ENCODE data around the gene JMJD8. TPM values are rescaled to one million over a fixed set of nuclear protein-coding genes. Genes with fewer than 3 reads are reported as not detected.

Gene JMJD8
- total and polyA plus RNA-seq, 5 donors, result 49.7 to 55.7 (median 53.7) TPM

- 61% methylated on average over 35 of the region's 35 CpGs for WGBS
- Histone ChIP-seq H3K27me3 (ENCODE audit: control insufficient read depth, insufficient read depth) (no peaks in the 10 kb centered on the region), H3K4me3 (ENCODE audit: low read length) (no peak overlapping the region), H3K4me1 (ENCODE audit: control insufficient read depth, insufficient read depth, low read length) (no peaks in the 10 kb centered on the region), H3K27ac (ENCODE audit: low read length) (no peak overlapping the region), H3K9me3 (ENCODE audit: control insufficient read depth, low read length) (no peaks in the 10 kb centered on the region)
- ATAC-seq, result peak; percentile 2 to 4
- no peak for DNase-seq
- intact Hi-C loops (cut with DNase I), result loop anchor here in 3 of 4 donors (5.0 to 10.0 kb wide), 3 partner anchors 74 to 267 kb away; partner anchors contain the start of gene NME4 (in 1 of the 3)
Observed at GRCh38 chr16:661184-661821, 22.8 kb downstream of the JMJD8 start.

GRCh38 chr16:660459-661183 lies 23.5 kb downstream of the JMJD8 start:
- no peaks in the 10 kb centered on the region for H3K9me3 ChIP-seq (ENCODE audit: control insufficient read depth, low read length)
- ATAC-seq, result peak; percentile 78 to 85
- H3K27me3 ChIP-seq (ENCODE audit: control insufficient read depth, insufficient read depth), result no peaks in the 10 kb centered on the region
- intact Hi-C loops (cut with DNase I), result loop anchor here in 3 of 4 donors (5.0 to 10.0 kb wide), 3 partner anchors 73 to 266 kb away; partner anchors contain the start of gene NME4 (in 1 of the 3)
- no peak overlapping the region for H3K4me3 ChIP-seq (ENCODE audit: low read length)
- no peaks in the 10 kb centered on the region for H3K4me1 ChIP-seq (ENCODE audit: control insufficient read depth, insufficient read depth, low read length)
- WGBS, result 24% methylated on average over 40 of the region's 43 CpGs
- DNase-seq, result peak; percentile 88 to 96 (median 95)
- peak overlapping the region; percentile 39 for H3K27ac ChIP-seq (ENCODE audit: low read length)

- no peaks in the 10 kb centered on the region for H3K9me3 ChIP-seq (ENCODE audit: control insufficient read depth, low read length)
- ATAC-seq (peak in 1 of 2 donors; percentile 4), DNase-seq (no peak)
- H3K4me1 ChIP-seq (ENCODE audit: control insufficient read depth, insufficient read depth, low read length), result no peaks in the 10 kb centered on the region
- H3K27ac ChIP-seq (ENCODE audit: low read length), result peak overlapping the region; percentile 39
- H3K27me3 ChIP-seq (ENCODE audit: control insufficient read depth, insufficient read depth), result no peaks in the 10 kb centered on the region
- 58% methylated on average over 6 of the region's 6 CpGs for WGBS
- H3K4me3 ChIP-seq (ENCODE audit: low read length), result no peak overlapping the region
- intact Hi-C loops (cut with DNase I), result loop anchor here in 3 of 4 donors (5.0 to 10.0 kb wide), 3 partner anchors 73 to 265 kb away; partner anchors contain the start of gene NME4 (in 1 of the 3)
Observed at GRCh38 chr16:660132-660458, 24.0 kb downstream of the JMJD8 start.

GRCh38 chr16:659618-660017 lies 24.5 kb downstream of the JMJD8 start:
- no peaks in the 10 kb centered on the region for H3K9me3 ChIP-seq (ENCODE audit: control insufficient read depth, low read length)
- intact Hi-C loops (cut with DNase I), result loop anchor here (5.0 to 10.0 kb wide), 4 partner anchors 72 to 265 kb away; partner anchors contain the start of gene NME4 (in 1 of the 4)
- H3K4me1 ChIP-seq (ENCODE audit: control insufficient read depth, insufficient read depth, low read length), result no peaks in the 10 kb centered on the region
- no peak for DNase-seq
- 87% methylated on average over 20 of the region's 20 CpGs for WGBS
- H3K27ac ChIP-seq (ENCODE audit: low read length), result no peak overlapping the region
- no peak overlapping the region for H3K4me3 ChIP-seq (ENCODE audit: low read length)
- peak in 1 of 2 donors; percentile 1 for ATAC-seq
- no peaks in the 10 kb centered on the region for H3K27me3 ChIP-seq (ENCODE audit: control insufficient read depth, insufficient read depth)

- no peak for ATAC-seq
- H3K9me3 ChIP-seq (ENCODE audit: control insufficient read depth, low read length), result no peaks in the 10 kb centered on the region
- no peak overlapping the region for H3K4me3 ChIP-seq (ENCODE audit: low read length)
- no peak for DNase-seq
- no peak overlapping the region for H3K27ac ChIP-seq (ENCODE audit: low read length)
- WGBS, result 91% methylated on average over 35 of the region's 35 CpGs
- H3K4me1 ChIP-seq (ENCODE audit: control insufficient read depth, insufficient read depth, low read length), result no peaks in the 10 kb centered on the region
- intact Hi-C loops (cut with DNase I), result loop anchor here in 1 of 4 donors (5.0 kb wide), 1 partner anchor 77 kb away; no protein-coding TSS in a partner anchor
- H3K27me3 ChIP-seq (ENCODE audit: control insufficient read depth, insufficient read depth), result no peaks in the 10 kb centered on the region
Observed at GRCh38 chr16:658679-659571, 25.2 kb downstream of the JMJD8 start.

- no peaks in the 10 kb centered on the region for H3K9me3 ChIP-seq (ENCODE audit: control insufficient read depth, low read length)
- no peaks in the 10 kb centered on the region for H3K4me1 ChIP-seq (ENCODE audit: control insufficient read depth, insufficient read depth, low read length)
- no peaks in the 10 kb centered on the region for H3K27me3 ChIP-seq (ENCODE audit: control insufficient read depth, insufficient read depth)
- no peak for DNase-seq
- H3K4me3 ChIP-seq (ENCODE audit: low read length), result no peak overlapping the region
- 94% methylated on average over 22 of the region's 22 CpGs for WGBS
- no peak for ATAC-seq
- intact Hi-C loops (cut with DNase I), result loop anchor here in 1 of 4 donors (5.0 kb wide), 1 partner anchor 75 kb away; no protein-coding TSS in a partner anchor
- H3K27ac ChIP-seq (ENCODE audit: low read length), result no peak overlapping the region
Observed at GRCh38 chr16:657487-657886, 26.6 kb downstream of the JMJD8 start.

GRCh38 chr16:654034-654433 lies 30.1 kb downstream of the JMJD8 start:
- DNase-seq, result no peak
- no peak for ATAC-seq
- intact Hi-C loops (cut with DNase I), result no loop called here
- 91% methylated on average over 12 of the region's 12 CpGs for WGBS
- Histone ChIP-seq H3K27ac (ENCODE audit: low read length) (no peak overlapping the region), H3K27me3 (ENCODE audit: control insufficient read depth, insufficient read depth) (no peaks in the 10 kb centered on the region), H3K9me3 (ENCODE audit: control insufficient read depth, low read length) (no peaks in the 10 kb centered on the region), H3K4me1 (ENCODE audit: control insufficient read depth, insufficient read depth, low read length) (no peaks in the 10 kb centered on the region), H3K4me3 (ENCODE audit: low read length) (no peak overlapping the region)

GRCh38 chr16:652454-653305 lies 31.5 kb downstream of the JMJD8 start:
- intact Hi-C loops (cut with DNase I), result no loop called here
- DNase-seq (no peak), ATAC-seq (no peak)
- H3K9me3 ChIP-seq (ENCODE audit: control insufficient read depth, low read length), result no peaks in the 10 kb centered on the region
- H3K4me1 ChIP-seq (ENCODE audit: control insufficient read depth, insufficient read depth, low read length), result peaks cover 3% of the 10 kb centered on the region
- H3K27ac ChIP-seq (ENCODE audit: low read length), result no peak overlapping the region
- WGBS, result 85% methylated on average over 28 of the region's 28 CpGs
- no peak overlapping the region for H3K4me3 ChIP-seq (ENCODE audit: low read length)
- no peaks in the 10 kb centered on the region for H3K27me3 ChIP-seq (ENCODE audit: control insufficient read depth, insufficient read depth)

- H3K27me3 ChIP-seq (ENCODE audit: control insufficient read depth, insufficient read depth), result no peaks in the 10 kb centered on the region
- H3K4me3 ChIP-seq (ENCODE audit: low read length), result no peak overlapping the region
- ATAC-seq, result no peak
- peaks cover 3% of the 10 kb centered on the region for H3K4me1 ChIP-seq (ENCODE audit: control insufficient read depth, insufficient read depth, low read length)
- no peak for DNase-seq
- H3K27ac ChIP-seq (ENCODE audit: low read length), result no peak overlapping the region
- WGBS, result 89% methylated on average over 22 of the region's 22 CpGs
- no peaks in the 10 kb centered on the region for H3K9me3 ChIP-seq (ENCODE audit: control insufficient read depth, low read length)
- intact Hi-C loops (cut with DNase I), result no loop called here
Observed at GRCh38 chr16:651844-652243, 32.3 kb downstream of the JMJD8 start.

GRCh38 chr16:649631-650030 lies 34.5 kb downstream of the JMJD8 start:
- 3% methylated on average over 44 of the region's 44 CpGs for WGBS

More at GRCh38 chr16:649631-650030, 34.5 kb downstream of the JMJD8 start:
- Histone ChIP-seq H3K4me3 (ENCODE audit: low read length) (peak overlapping the region; percentile 51), H3K4me1 (ENCODE audit: control insufficient read depth, insufficient read depth, low read length) (peaks cover 3% of the 10 kb centered on the region), H3K27me3 (ENCODE audit: control insufficient read depth, insufficient read depth) (no peaks in the 10 kb centered on the region), H3K9me3 (ENCODE audit: control insufficient read depth, low read length) (no peaks in the 10 kb centered on the region), H3K27ac (ENCODE audit: low read length) (no peak overlapping the region)
- ATAC-seq, result no peak
- intact Hi-C loops (cut with DNase I), result no loop called here
- no peak for DNase-seq
